Karpas-422 (cell line): ENCODE results near the gene RSL1D1. TPM values are rescaled to one million over a fixed set of nuclear protein-coding genes. Genes with fewer than 3 reads are reported as not detected.
A peak's percentile ranks its signal among the peaks of the same experiment; 100 is the strongest.

Experiments used
- DNase-seq: peaks from one replicate; pipeline ENCODE4 v3.0.0-alpha.2; 2015
- H2AFZ ChIP-seq: fragments of 200-600 bp; sonication (generic); 2 replicates; pipeline ENCODE4 v1.6.1; 2014; ENCODE audit warnings: antibody characterized with exemption, low read length, mixed read lengths
- H3K27ac ChIP-seq: fragments of 200-600 bp; sonication (generic); 2 replicates; pipeline ENCODE4 v1.5.1; 2014; ENCODE audit warnings: mild to moderate bottlenecking, low read length, moderate library complexity
- H3K27me3 ChIP-seq: fragments of 200-600 bp; sonication (generic); 2 replicates; pipeline ENCODE4 v1.6.1; 2014; ENCODE audit warnings: low read length, mixed read lengths
- H3K36me3 ChIP-seq: fragments of 200-600 bp; sonication (generic); 2 replicates; pipeline ENCODE4 v1.6.1; 2014; ENCODE audit warnings: low read length, mixed read lengths; ENCODE audit not compliant: insufficient read depth
- H3K4me1 ChIP-seq: fragments of 200-600 bp; sonication (generic); 2 replicates; pipeline ENCODE4 v1.6.1; 2014; ENCODE audit warnings: mild to moderate bottlenecking, low read length, mixed read lengths
- H3K4me2 ChIP-seq: fragments of 200-600 bp; sonication (generic); 2 replicates; pipeline ENCODE4 v1.6.1; 2014; ENCODE audit warnings: low read length, low read depth, mild to moderate bottlenecking; ENCODE audit not compliant: poor library complexity, severe bottlenecking
- H3K4me3 ChIP-seq: fragments of 200-600 bp; sonication (generic); 2 replicates; pipeline ENCODE4 v1.5.1; 2014; ENCODE audit warnings: mild to moderate bottlenecking, antibody characterized with exemption, low read length, mixed read lengths
- H3K79me2 ChIP-seq: fragments of 200-600 bp; sonication (generic); 2 replicates; pipeline ENCODE4 v1.6.1; 2014; ENCODE audit warnings: mild to moderate bottlenecking, low read length, mixed read lengths
- H3K9ac ChIP-seq: fragments of 200-600 bp; sonication (generic); 2 replicates; pipeline ENCODE4 v1.6.0; 2014; ENCODE audit warnings: low read length
- H3K9me2 ChIP-seq: fragments of 200-600 bp; sonication (generic), shearing (Covaris generic); replicated peaks from 2 replicates; pipeline ENCODE4 v1.6.0; 2014; ENCODE audit warnings: mild to moderate bottlenecking, low read length, moderate library complexity; ENCODE audit not compliant: insufficient read depth
- H3K9me3 ChIP-seq: fragments of 300-700, 200-600 bp; sonication (generic); 2 replicates; pipeline ENCODE4 v1.6.1; 2014; ENCODE audit warnings: low read length, mixed read lengths
- H4K20me1 ChIP-seq: fragments of 200-600 bp; sonication (generic); 2 replicates; pipeline ENCODE4 v1.6.1; 2014; ENCODE audit warnings: mild to moderate bottlenecking, antibody characterized with exemption, low read length, low read depth; ENCODE audit not compliant: insufficient read depth
- total RNA-seq: library from RNA; depleted of rRNA; stranded (reverse); fragments of >200 nt; shearing (Covaris generic); gene quantifications from 2 replicates; pipeline ENCODE4 v1.2.3, GENCODE V29; 2014; ENCODE audit warnings: low replicate concordance; rRNA removed

RSL1D1 gene
- total RNA-seq, result 171 and 183 TPM in 2 replicates

DNA sequence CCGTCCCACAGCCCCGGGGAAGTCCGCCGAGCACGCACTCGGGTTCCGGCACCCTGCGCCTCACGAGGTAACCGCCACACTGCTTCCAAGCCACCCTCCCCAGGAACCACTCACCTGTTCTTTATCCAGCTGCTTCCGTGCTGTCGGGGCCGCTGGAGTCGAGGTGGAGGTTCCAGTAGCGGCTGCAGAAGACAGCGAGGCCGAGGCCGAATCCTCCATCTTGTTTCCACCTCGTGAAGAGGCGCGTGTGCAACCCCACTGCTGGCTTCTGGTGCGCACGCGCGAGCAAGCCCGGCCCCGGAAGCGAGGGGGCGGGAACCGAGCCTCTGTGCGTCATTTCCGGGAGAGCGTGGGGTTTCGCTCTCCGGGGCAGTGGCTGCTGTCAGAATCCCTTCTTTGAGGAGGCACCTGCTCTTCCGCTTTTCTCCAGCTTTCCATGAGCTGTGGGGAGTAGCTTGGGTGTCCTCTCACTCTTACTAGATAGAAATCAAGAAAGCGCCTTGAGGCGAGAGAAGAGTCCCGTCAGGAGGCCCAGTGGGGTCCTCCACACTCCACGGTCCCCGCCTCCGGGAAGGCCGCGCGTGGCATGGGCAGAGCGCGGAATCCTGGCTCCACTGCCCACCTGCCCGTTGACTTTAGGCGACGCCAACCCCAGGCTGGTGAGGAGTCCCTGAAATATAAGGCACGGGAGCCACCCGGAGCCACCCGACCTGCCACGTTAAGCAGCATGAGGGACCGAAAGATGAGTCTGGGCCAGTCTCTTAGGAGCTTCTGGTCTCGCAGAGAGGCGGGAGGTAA, at the start of gene RSL1D1:
TSS of gene RSL1D1 (minus strand) at position 249 of the 798 bp plus-strand sequence. CDS start at position 219, 30 bp downstream.
- H3K36me3 ChIP-seq, result peaks cover 37% of the 10 kb centered on the region
- DNase-seq, result peak; percentile 98
- H3K9ac ChIP-seq, result peak within 1 kb of the TSS; percentile 100
- H2AFZ ChIP-seq, result peak within 1 kb of the TSS; percentile 60
- peaks cover 92% of the 10 kb centered on the region for H3K79me2 ChIP-seq
- peak within 1 kb of the TSS; percentile 58 for H3K27ac ChIP-seq
- H4K20me1 ChIP-seq, result 0 out of 2 replicates have a peak, but pooled peaks cover 17% of the 10 kb centered on the region
- peak within 1 kb of the TSS; percentile 100 for H3K4me3 ChIP-seq
- peaks cover 29% of the 10 kb centered on the region for H3K4me1 ChIP-seq
- H3K4me2 ChIP-seq, result peak within 1 kb of the TSS; percentile 83
- H3K27me3 ChIP-seq, result no peaks in the 10 kb centered on the region
- H3K9me2 ChIP-seq, result no peaks in the 10 kb centered on the region
- H3K9me3 ChIP-seq, result no peaks in the 10 kb centered on the region

GRCh38 chr16:11901091-11901490, 49.7 kb upstream of the RSL1D1 start:
- Histone ChIP-seq H3K9me3 (no peaks in the 10 kb centered on the region), H3K9me2 (no peaks in the 10 kb centered on the region), H3K4me2 (no peak overlapping the region), H3K36me3 (peaks cover 17% of the 10 kb centered on the region; the same call in 1 of the 2 replicates), H3K27ac (no peak overlapping the region), H2AFZ (no peak overlapping the region), H3K79me2 (peaks cover 97% of the 10 kb centered on the region), H3K27me3 (no peaks in the 10 kb centered on the region), H3K9ac (no peak overlapping the region), H4K20me1 (peaks cover 50% of the 10 kb centered on the region), H3K4me1 (peaks cover 5% of the 10 kb centered on the region), H3K4me3 (no peak overlapping the region)
- no peak for DNase-seq

- Histone ChIP-seq H3K9me2 (no peaks in the 10 kb centered on the region), H2AFZ (no peak overlapping the region), H3K9ac (no peak overlapping the region), H3K9me3 (no peaks in the 10 kb centered on the region), H4K20me1 (peaks cover 33% of the 10 kb centered on the region), H3K79me2 (peaks cover 84% of the 10 kb centered on the region), H3K4me2 (no peak overlapping the region), H3K4me3 (no peak overlapping the region), H3K4me1 (peaks cover 5% of the 10 kb centered on the region), H3K36me3 (peaks cover 43% of the 10 kb centered on the region), H3K27ac (no peak overlapping the region), H3K27me3 (no peaks in the 10 kb centered on the region)
- no peak for DNase-seq
Observed at GRCh38 chr16:11896486-11897176, 45.3 kb upstream of the RSL1D1 start.

- no peak for DNase-seq
- Histone ChIP-seq H3K36me3 (peaks cover 49% of the 10 kb centered on the region), H3K27ac (no peak overlapping the region), H3K9ac (no peak overlapping the region), H3K79me2 (peaks cover 62% of the 10 kb centered on the region), H3K9me3 (no peaks in the 10 kb centered on the region), H2AFZ (no peak overlapping the region), H3K4me2 (no peak overlapping the region), H3K4me3 (no peak overlapping the region), H4K20me1 (peaks cover 11% of the 10 kb centered on the region; the same call in 1 of the 2 replicates), H3K27me3 (no peaks in the 10 kb centered on the region), H3K4me1 (peaks cover 5% of the 10 kb centered on the region), H3K9me2 (no peaks in the 10 kb centered on the region)
Observed at GRCh38 chr16:11893571-11893970, 42.2 kb upstream of the RSL1D1 start.

DNA sequence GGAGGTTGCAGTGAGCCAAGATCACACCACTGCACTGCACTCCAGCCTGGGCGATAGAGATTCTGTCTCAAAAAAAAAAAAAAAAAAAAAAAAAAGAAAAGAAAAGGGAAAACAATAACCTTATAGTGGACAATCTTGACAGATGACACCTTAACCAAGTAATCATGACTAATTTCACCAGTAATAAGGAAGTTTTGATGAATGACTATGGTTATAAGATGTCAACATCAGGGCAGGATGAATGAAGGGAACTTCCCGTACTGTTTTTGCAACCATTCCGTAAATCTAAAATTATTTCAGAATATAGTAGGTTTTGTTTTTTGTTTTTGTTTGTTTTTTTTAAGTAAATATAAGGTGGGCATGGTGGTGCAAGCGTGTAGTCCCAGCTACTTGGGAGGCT, 41.4 kb upstream of the RSL1D1 start:
- Histone ChIP-seq H3K27me3 (no peaks in the 10 kb centered on the region), H3K36me3 (peaks cover 45% of the 10 kb centered on the region), H3K4me3 (no peak overlapping the region), H3K27ac (no peak overlapping the region), H3K9me2 (no peaks in the 10 kb centered on the region), H3K4me1 (peaks cover under 1% of the 10 kb centered on the region), H2AFZ (no peak overlapping the region), H3K9ac (no peak overlapping the region), H3K79me2 (peaks cover 54% of the 10 kb centered on the region), H3K4me2 (no peak overlapping the region), H3K9me3 (no peaks in the 10 kb centered on the region), H4K20me1 (peaks cover 5% of the 10 kb centered on the region; the same call in 1 of the 2 replicates)
- DNase-seq, result no peak

GRCh38 chr16:11890231-11890965, 39.1 kb upstream of the RSL1D1 start:
- H3K36me3 ChIP-seq, result peaks cover 50% of the 10 kb centered on the region
- H3K9me3 ChIP-seq, result no peaks in the 10 kb centered on the region

DNA sequence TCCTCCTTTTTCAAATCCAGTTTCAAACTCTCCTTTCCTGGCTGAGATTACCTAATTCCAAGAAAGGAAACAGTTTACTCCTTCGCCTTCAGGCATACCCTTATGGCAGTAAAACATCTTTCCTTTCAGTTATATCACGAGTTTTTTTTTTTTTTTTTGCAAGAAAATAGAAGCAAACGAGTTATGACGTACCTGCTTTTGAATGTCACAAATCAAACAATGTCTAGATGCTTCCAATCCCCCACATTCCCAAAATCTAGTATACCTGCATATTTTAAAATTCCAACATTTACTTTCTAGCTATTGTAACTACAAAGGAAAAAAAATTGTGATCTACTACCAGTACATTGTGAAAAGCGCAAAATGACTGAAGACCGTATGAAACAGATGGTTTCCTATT, 35.5 kb upstream of the RSL1D1 start:
- peaks cover 28% of the 10 kb centered on the region for H3K79me2 ChIP-seq
- H2AFZ ChIP-seq, result no peak overlapping the region
- DNase-seq, result no peak
- H3K9me3 ChIP-seq, result no peaks in the 10 kb centered on the region
- no peak overlapping the region for H3K4me2 ChIP-seq
- H4K20me1 ChIP-seq, result no peaks in the 10 kb centered on the region
- H3K4me3 ChIP-seq, result no peak overlapping the region
- H3K4me1 ChIP-seq, result no peaks in the 10 kb centered on the region
- H3K27ac ChIP-seq, result no peak overlapping the region
- no peak overlapping the region for H3K9ac ChIP-seq
- peaks cover 44% of the 10 kb centered on the region for H3K36me3 ChIP-seq
- H3K9me2 ChIP-seq, result no peaks in the 10 kb centered on the region
- H3K27me3 ChIP-seq, result no peaks in the 10 kb centered on the region

More at GRCh38 chr16:11890231-11890965, 39.1 kb upstream of the RSL1D1 start:
- H3K27ac ChIP-seq, result no peak overlapping the region
- no peak overlapping the region for H2AFZ ChIP-seq
- H3K79me2 ChIP-seq, result peaks cover 38% of the 10 kb centered on the region
- no peaks in the 10 kb centered on the region for H3K9me2 ChIP-seq
- no peak overlapping the region for H3K4me3 ChIP-seq
- H4K20me1 ChIP-seq, result no peaks in the 10 kb centered on the region
- H3K4me2 ChIP-seq, result no peak overlapping the region
- H3K4me1 ChIP-seq, result no peaks in the 10 kb centered on the region
- no peaks in the 10 kb centered on the region for H3K27me3 ChIP-seq
- DNase-seq, result no peak
- no peak overlapping the region for H3K9ac ChIP-seq

GRCh38 chr16:11884035-11884434, 32.7 kb upstream of the RSL1D1 start:
- H3K27ac ChIP-seq, result no peak overlapping the region
- no peak overlapping the region for H3K4me2 ChIP-seq
- no peak overlapping the region for H3K4me3 ChIP-seq
- H3K9me3 ChIP-seq, result no peaks in the 10 kb centered on the region
- H3K27me3 ChIP-seq, result no peaks in the 10 kb centered on the region
- no peaks in the 10 kb centered on the region for H3K4me1 ChIP-seq
- no peaks in the 10 kb centered on the region for H3K9me2 ChIP-seq
- no peak overlapping the region for H3K9ac ChIP-seq
- no peak for DNase-seq
- no peak overlapping the region for H2AFZ ChIP-seq
- H3K79me2 ChIP-seq, result peaks cover 29% of the 10 kb centered on the region
- H3K36me3 ChIP-seq, result peaks cover 56% of the 10 kb centered on the region
- no peaks in the 10 kb centered on the region for H4K20me1 ChIP-seq
